ENCODE results near the gene KCNK3. TPM values are rescaled to one million over a fixed set of nuclear protein-coding genes. Genes with fewer than 3 reads are reported as not detected.

The KCNK3 gene
- total RNA-seq, 2 experiments from 2014 or later, result not detected

DNA sequence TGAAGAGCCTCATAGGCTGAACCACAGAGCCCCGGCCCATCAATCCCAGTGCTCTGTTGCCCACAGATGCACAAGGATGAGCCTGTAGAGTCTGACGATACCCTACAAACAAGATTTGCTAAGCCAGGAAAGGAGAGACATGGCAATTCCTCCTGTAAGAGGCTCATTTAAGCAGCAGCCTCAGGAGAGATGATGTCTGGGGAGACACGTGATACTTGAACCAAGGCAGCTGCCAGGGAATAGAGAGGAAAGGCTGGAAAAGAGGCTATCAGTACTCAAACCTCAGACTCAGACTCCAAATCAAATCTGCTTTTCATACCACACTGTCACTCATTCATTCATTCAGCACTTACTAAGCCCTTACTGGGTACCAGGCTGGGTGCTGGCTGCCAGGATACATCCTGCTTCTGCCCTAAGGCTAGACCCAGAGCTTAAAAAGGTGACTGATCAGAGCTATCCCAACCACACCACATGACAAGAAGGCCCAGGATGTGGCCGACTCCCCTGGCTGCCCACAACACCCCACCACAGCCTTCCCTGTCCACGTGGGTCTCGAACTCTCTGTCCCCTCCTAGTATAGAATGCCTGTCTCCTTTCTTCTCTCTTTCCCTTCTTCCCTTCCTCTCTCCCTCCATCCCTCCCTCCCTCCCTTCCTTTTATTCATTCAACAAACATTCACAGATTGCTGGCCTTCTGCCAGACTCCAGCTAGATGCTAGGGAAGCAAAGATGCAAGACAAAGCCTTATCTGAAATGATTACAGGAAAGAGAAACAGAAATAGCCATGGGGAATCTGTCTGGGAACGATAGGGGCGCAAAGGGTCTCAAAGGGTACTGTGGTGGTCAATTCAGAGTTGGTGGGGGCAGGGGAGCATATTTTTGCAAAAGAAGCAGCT lies 23.4 kb upstream of the KCNK3 start:
- intact Hi-C loops (cut with micrococcal nuclease; ENCODE audit: unreplicated experiment), result no loop called here
- POLR2A ChIA-PET, result interaction anchor here (0.6 kb wide), 1 partner anchor 164 kb away, joined by 3 read pairs; no protein-coding TSS in a partner anchor
- H3K36me3 ChIP-seq (ENCODE audit: insufficient read depth, low read length), result no peaks in the 10 kb centered on the region
- no TSS peak for BruUV-seq (replicated peaks)
- no peaks in the 10 kb centered on the region for H3K4me1 ChIP-seq (ENCODE audit: insufficient read depth, low read length, poor library complexity, severe bottlenecking)
- no peak for TF ChIP-seq EZH2phosphoT487 (IDR thresholded peaks at IDR 0.05; ENCODE audit: borderline replicate concordance, low read depth, low read length)
- TF ChIP-seq, protein P1, sequence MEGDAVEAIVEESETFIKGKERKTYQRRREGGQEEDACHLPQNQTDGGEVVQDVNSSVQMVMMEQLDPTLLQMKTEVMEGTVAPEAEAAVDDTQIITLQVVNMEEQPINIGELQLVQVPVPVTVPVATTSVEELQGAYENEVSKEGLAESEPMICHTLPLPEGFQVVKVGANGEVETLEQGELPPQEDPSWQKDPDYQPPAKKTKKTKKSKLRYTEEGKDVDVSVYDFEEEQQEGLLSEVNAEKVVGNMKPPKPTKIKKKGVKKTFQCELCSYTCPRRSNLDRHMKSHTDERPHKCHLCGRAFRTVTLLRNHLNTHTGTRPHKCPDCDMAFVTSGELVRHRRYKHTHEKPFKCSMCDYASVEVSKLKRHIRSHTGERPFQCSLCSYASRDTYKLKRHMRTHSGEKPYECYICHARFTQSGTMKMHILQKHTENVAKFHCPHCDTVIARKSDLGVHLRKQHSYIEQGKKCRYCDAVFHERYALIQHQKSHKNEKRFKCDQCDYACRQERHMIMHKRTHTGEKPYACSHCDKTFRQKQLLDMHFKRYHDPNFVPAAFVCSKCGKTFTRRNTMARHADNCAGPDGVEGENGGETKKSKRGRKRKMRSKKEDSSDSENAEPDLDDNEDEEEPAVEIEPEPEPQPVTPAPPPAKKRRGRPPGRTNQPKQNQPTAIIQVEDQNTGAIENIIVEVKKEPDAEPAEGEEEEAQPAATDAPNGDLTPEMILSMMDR (conservative IDR thresholded peaks at IDR 0.05; ENCODE audit: low read length), result no peak
- no peak overlapping the region for H3K4me2 ChIP-seq (ENCODE audit: low read length)
- no peak for DNase-seq (ENCODE audit: low spot score)
- H2AFZ ChIP-seq (ENCODE audit: low read length), result no peak overlapping the region
- H3K9me2 ChIP-seq (ENCODE audit: insufficient read depth, low read length), result no peaks in the 10 kb centered on the region
- no peak overlapping the region for H3K27ac ChIP-seq (ENCODE audit: low read depth, low read length, poor library complexity, severe bottlenecking)
- no peaks in the 10 kb centered on the region for H4K20me1 ChIP-seq (ENCODE audit: insufficient read depth, low read length)
- no peak overlapping the region for H3K4me3 ChIP-seq (ENCODE audit: low read depth, low read length, poor library complexity, severe bottlenecking)
- no peaks in the 10 kb centered on the region for H3K79me2 ChIP-seq (ENCODE audit: insufficient read depth, low read depth, low read length)
- no peaks in the 10 kb centered on the region for H3K9me3 ChIP-seq (ENCODE audit: low read length)
- CTCF ChIA-PET (ENCODE audit: unreplicated experiment), result no interaction called here

DNA sequence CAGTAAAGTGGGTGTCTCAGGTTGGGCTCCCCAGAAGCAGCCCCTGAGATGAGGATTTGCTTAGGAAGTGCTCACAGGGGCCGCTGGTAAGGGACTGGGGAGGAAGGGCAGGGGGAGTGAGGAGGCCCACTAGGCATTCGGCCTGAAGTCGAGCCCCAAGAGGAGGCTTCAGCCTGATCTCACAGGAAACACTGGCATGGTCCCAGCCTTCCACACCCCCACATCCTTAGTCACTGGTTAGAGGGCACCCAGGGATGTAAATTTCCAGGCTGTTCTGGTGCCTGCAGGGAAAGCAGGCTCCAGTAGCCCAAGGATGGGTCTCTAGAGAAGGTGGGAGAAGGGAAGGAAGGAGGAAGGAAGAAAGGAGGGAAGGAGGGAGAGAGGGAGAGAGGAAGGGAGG lies 22.4 kb upstream of the KCNK3 start:
- BruUV-seq (replicated peaks), result no TSS peak
- intact Hi-C loops (cut with micrococcal nuclease; ENCODE audit: unreplicated experiment), result no loop called here
- Histone ChIP-seq H3K4me3 (ENCODE audit: low read depth, low read length, poor library complexity, severe bottlenecking) (no peak overlapping the region), H3K27ac (ENCODE audit: low read depth, low read length, poor library complexity, severe bottlenecking) (no peak overlapping the region), H3K9me3 (ENCODE audit: low read length) (no peaks in the 10 kb centered on the region), H3K9me2 (ENCODE audit: insufficient read depth, low read length) (no peaks in the 10 kb centered on the region), H3K4me1 (ENCODE audit: insufficient read depth, low read length, poor library complexity, severe bottlenecking) (no peaks in the 10 kb centered on the region), H2AFZ (ENCODE audit: low read length) (no peak overlapping the region), H3K79me2 (ENCODE audit: insufficient read depth, low read depth, low read length) (no peaks in the 10 kb centered on the region), H3K4me2 (ENCODE audit: low read length) (no peak overlapping the region), H3K36me3 (ENCODE audit: insufficient read depth, low read length) (no peaks in the 10 kb centered on the region), H4K20me1 (ENCODE audit: insufficient read depth, low read length) (no peaks in the 10 kb centered on the region)
- ChIA-PET CTCF (ENCODE audit: unreplicated experiment) (no interaction called here), POLR2A (interaction anchor here (0.8 kb wide), 1 partner anchor 9 kb away, joined by 4 read pairs; no protein-coding TSS in a partner anchor)
- TF ChIP-seq, protein P1 (conservative IDR thresholded peaks at IDR 0.05; ENCODE audit: low read length), result no peak
- TF ChIP-seq EZH2phosphoT487 (IDR thresholded peaks at IDR 0.05; ENCODE audit: borderline replicate concordance, low read depth, low read length), result no peak
- DNase-seq (ENCODE audit: low spot score), result no peak

DNA sequence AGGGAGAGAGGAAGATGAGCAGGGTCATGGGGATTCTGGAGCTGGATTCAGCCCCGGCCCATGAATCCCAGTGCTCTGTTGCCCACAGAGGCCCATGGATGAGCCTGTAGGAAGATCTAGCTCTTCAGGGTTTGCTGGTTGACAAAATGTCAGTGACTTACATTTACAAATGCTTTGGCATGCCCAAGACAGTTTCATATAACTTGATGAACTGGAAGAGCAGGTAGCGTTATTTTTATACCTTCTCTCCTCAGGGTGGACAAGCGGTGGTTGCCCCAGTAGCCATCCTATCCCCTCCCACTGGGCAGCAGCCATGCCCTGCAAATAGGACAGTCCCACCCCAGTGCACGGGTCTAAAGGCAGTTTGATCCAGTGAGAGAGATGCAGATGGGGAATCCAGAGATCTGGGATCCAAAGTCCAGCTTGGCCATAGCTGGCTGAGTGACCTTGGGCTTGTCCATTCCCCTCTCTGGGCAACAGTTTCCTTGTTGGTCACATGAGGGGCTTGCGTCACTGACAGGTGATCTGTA lies 21.5 kb upstream of the KCNK3 start:
- TF ChIP-seq, protein P1 (conservative IDR thresholded peaks at IDR 0.05; ENCODE audit: low read length), result no peak
- no peak for TF ChIP-seq EZH2phosphoT487 (IDR thresholded peaks at IDR 0.05; ENCODE audit: borderline replicate concordance, low read depth, low read length)
- no TSS peak for BruUV-seq (replicated peaks)
- no peaks in the 10 kb centered on the region for H3K79me2 ChIP-seq (ENCODE audit: insufficient read depth, low read depth, low read length)
- H3K4me3 ChIP-seq (ENCODE audit: low read depth, low read length, poor library complexity, severe bottlenecking), result no peak overlapping the region
- H3K36me3 ChIP-seq (ENCODE audit: insufficient read depth, low read length), result no peaks in the 10 kb centered on the region
- no peaks in the 10 kb centered on the region for H4K20me1 ChIP-seq (ENCODE audit: insufficient read depth, low read length)
- no peak overlapping the region for H2AFZ ChIP-seq (ENCODE audit: low read length)
- H3K4me1 ChIP-seq (ENCODE audit: insufficient read depth, low read length, poor library complexity, severe bottlenecking), result no peaks in the 10 kb centered on the region
- DNase-seq (ENCODE audit: low spot score), result no peak
- no peaks in the 10 kb centered on the region for H3K9me3 ChIP-seq (ENCODE audit: low read length)
- intact Hi-C loops (cut with micrococcal nuclease; ENCODE audit: unreplicated experiment), result no loop called here
- H3K9me2 ChIP-seq (ENCODE audit: insufficient read depth, low read length), result no peaks in the 10 kb centered on the region
- ChIA-PET CTCF (ENCODE audit: unreplicated experiment) (no interaction called here), POLR2A (no interaction called here)
- no peak overlapping the region for H3K4me2 ChIP-seq (ENCODE audit: low read length)
- no peak overlapping the region for H3K27ac ChIP-seq (ENCODE audit: low read depth, low read length, poor library complexity, severe bottlenecking)
